HuH-7.5 (cell line): ENCODE data around the gene APOF.
"Not testable (repeated sequence)": the region's sequence is repeated elsewhere in the genome, so short reads cannot be mapped to it uniquely, and the experiment has no call there.

Source experiments
- DNase-seq: peaks from one replicate; pipeline ENCODE4 v3.0.0; 2011; ENCODE audit warnings: low spot score

APOF gene

GRCh38 chr12:56332512-56333196 lies 30.0 kb downstream of the APOF start:
- DNase-seq = no peak

DNA sequence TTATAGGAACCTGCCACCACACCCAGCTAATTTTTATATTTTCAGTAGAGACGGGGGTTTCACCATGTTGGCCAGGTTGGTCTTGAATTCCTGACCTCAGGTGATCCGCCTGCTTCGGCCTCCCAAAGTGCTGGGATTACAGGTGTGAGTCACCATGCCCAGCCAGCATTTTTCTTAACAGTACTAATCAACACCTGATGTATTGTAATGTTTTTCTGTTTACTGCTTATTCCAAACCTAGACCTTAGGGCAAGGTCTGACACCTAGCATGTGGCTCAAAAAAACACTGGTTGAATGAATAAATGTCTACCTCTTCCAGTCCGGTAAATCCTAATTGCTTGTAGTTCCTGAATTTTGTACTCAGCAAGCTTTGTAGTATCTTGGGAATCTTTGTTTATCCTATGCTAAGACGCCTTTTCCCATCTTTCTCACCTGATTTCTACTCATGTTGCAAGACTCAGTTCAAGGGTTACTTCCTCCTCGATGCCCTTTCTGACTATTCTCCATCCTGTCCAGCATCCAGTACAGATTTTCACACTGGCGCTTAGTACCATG lies 31.6 kb downstream of the APOF start:
- no peak for DNase-seq

- DNase-seq = no peak
Observed at GRCh38 chr12:56326533-56326932, 36.1 kb downstream of the APOF start.

DNA sequence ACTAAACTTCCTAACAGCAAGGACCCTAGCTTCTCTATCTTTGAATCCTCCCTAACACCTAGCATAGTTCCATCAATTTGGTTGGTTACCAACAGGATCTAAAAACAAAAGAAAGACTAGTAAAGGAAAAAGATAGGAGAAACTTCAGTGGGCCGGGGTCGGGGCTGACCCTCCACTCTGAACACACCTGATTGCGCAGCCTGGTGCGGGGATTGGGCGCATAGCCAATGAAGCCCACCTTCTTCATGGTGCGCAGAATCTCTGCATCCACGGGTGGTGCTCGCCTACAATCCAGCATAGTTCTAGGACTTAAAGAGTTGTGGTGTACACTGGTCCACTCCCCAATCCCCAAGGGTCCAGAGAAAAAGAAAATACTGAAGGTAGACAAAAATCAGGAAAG lies 36.5 kb downstream of the APOF start:
- DNase-seq = no peak

GRCh38 chr12:56324206-56324605 lies 38.5 kb downstream of the APOF start:
- DNase-seq = no peak

DNA sequence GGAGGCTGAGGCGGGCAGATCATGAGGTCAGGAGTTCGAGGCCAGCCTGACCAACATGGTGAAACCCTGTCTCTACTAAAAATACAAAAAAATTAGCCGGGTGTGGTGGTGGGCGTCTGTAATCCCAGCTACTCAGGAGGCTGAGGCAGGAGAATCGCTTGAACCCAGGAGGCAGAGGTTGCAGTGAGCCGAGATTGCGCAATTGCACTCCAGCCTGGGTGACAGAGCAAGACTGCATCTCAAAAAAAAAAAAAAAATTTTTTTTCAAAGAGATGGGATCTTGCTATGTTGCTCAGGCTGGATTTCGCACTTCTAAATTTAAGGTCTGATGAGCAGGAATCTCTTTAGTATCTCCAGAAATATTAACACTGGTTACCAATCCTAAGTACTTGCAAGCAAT lies 41.0 kb downstream of the APOF start:
- not testable (repeated sequence) for DNase-seq

GRCh38 chr12:56321027-56321426 lies 41.6 kb downstream of the APOF start:
- no peak for DNase-seq

GRCh38 chr12:56317675-56318074 lies 45.0 kb downstream of the APOF start:
- no peak for DNase-seq

GRCh38 chr12:56315622-56316473 lies 46.8 kb downstream of the APOF start, which contains the start of gene CNPY2:
TSS of gene CNPY2 (minus strand) at chr12:56315988. CDS start at chr12:56315217, 771 bp downstream.
- DNase-seq = peak; percentile 91

DNA sequence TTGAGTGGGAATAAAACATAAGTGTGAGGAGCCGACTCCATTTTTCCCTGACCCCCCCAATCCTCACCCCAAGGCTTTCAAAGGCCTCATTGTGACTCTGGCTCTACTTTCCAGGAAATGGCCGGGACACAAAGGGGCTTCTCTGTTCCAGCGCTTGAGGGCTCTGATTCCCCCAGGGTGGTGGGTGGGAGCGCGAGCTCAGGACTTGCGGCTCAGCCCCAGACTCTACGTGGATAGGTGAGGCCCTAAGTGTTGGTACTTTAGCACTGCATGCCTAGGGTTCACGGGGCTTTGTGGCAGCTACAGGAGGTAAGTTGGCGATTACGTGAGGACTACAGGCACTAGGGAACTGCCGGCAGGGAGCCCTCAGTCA lies 47.4 kb downstream of the APOF start:
- DNase-seq = no peak

- DNase-seq = no peak
Observed at GRCh38 chr12:56311003-56311402, 51.7 kb downstream of the APOF start.
